Gastrocnemius medialis (tissue), 4 donors: ENCODE results near the gene NPBWR2. TPM values are rescaled to one million over a fixed set of nuclear protein-coding genes. Genes with fewer than 3 reads are reported as not detected.
"Not testable (repeated sequence)": the region's sequence is repeated elsewhere in the genome, so short reads cannot be mapped to it uniquely, and the experiment has no call there.

Source experiments
- ATAC-seq, 2 donors: fragments of 150-250 bp; one replicate each; pipeline ENCODE4 v1.9.1; 2016
- DNase-seq, 2 donors: peaks; one replicate each; pipeline ENCODE4 v3.0.0-alpha.2; 2019
- H3K27ac ChIP-seq, 4 donors: fragments of 200-600 bp; sonication (generic); 1 replicate in 1 of 4; 2 replicates in 3 of 4; pipeline ENCODE4 v1.5.1; 2016 to 2018; ENCODE audit warnings: mild to moderate bottlenecking in 2 of 4, moderate library complexity in 1 of 4
- H3K27me3 ChIP-seq, 3 donors: fragments of 200-600 bp; sonication (generic) in 2 of 3; 1 replicate in 1 of 3; 2 replicates in 2 of 3; pipeline versions ENCODE4 v1.5.1 to v1.6.0; 2016 to 2019; ENCODE audit warnings: mild to moderate bottlenecking in 1 of 3, moderate library complexity in 1 of 3
- H3K36me3 ChIP-seq, 2 donors: fragments of 200-600 bp; sonication (generic) in 1 of 2; one replicate each; pipeline ENCODE4 v1.5.1; 2017 to 2018
- H3K4me1 ChIP-seq, 2 donors: fragments of 200-600 bp; sonication (generic) in 1 of 2; one replicate each; pipeline ENCODE4 v1.5.1; 2016 to 2017; ENCODE audit warnings: mild to moderate bottlenecking in 2 of 2
- H3K4me3 ChIP-seq, 4 donors: fragments of 200-600 bp; sonication (generic) in 3 of 4; 1 replicate in 1 of 4; 2 replicates in 3 of 4; pipeline ENCODE4 v1.5.1; 2016 to 2019; ENCODE audit warnings: mild to moderate bottlenecking in 2 of 4
- H3K9me3 ChIP-seq, 3 donors: fragments of 200-600 bp; sonication (generic) in 2 of 3; 1 replicate in 1 of 3; 2 replicates in 2 of 3; pipeline ENCODE4 v1.5.1; 2016 to 2019
- POLR2A ChIP-seq, 2 donors: fragments of 450-650 bp; IDR thresholded peaks; one replicate each; pipeline ENCODE4 v1.6.1; 2017; ENCODE audit warnings: antibody characterized with exemption in 2 of 2, mild to moderate bottlenecking in 2 of 2, moderate library complexity in 2 of 2
- in situ Hi-C, 4 donors: fragments of 200-750 bp; cut with MboI; loops; one replicate each; pipeline versions ENCODE4 v1.15.0 to v1.8.0; 2017; ENCODE audit warnings: low sequenced_read_pairs in 4 of 4
- intact Hi-C: fragments of 100-400 bp; cut with DNase I; formaldehyde crosslinking; loops from one replicate; pipeline ENCODE4 v1.15.1; 2023; ENCODE audit warnings: low total_unique reads
- total RNA-seq, 4 donors: library from RNA; depleted of rRNA; stranded (reverse); fragments of >200 nt; gene quantifications; one replicate each; pipeline versions ENCODE4 v1.1.0 to v1.2.3, GENCODE V29; 2016
- TF ChIP-seq, protein P1 (sequence below), 5 experiments: fragments of 450-650 bp in 3 of 5; fragments of 200-600 bp in 2 of 5; sonication (generic) in 2 of 5; IDR thresholded peaks in 4 of 5; conservative IDR thresholded peaks in 1 of 5; 1 replicate in 4 of 5; 2 replicates in 1 of 5; pipeline ENCODE4 v1.5.1; 2016 to 2019; ENCODE audit warnings: antibody characterized with exemption in 5 of 5, mild to moderate bottlenecking in 3 of 5, moderate library complexity in 3 of 5

NPBWR2 gene
- total RNA-seq, 4 donors from 2014 or later: not detected

DNA sequence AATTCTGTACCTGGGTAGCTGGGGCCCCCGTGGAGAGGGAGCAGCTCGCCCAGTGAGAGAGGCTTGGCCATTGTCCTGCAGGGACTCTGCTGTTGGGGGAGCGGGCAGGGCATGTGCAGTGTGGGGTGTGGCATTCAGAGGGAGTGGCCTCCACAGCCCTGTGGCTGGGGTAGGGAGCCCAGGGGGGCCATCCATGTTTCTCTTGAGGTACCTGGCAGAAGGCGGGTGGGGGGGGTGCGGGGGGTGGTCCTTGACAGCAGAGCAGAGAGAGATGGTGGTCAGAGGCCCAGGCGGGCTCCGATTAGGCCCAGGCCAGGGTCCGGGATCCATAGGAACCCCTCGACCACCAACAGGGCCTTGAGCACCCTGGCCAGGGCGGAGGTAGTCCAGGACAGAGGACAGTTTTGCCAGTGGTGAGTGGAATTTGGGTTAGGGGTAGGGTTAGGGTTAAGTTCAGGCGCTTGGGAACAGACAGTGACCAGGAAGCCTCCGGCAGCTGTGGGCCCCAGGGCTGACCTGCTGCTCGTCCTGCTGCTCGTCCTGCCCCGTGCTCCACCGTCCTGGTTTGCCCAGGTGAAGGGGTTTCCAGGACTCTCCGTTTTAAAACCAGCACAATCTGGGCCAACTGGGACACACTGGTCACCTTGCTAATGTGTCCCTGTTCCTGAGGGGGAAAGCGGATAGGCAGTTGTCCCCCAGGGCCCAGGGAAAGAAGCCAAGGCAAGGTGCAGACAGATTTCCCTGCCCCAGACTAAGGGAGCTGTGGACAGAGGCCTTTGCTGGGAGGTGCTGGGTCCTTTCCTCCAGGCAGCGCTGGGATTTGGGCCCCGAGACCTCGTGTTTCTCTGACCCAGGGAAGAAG lies 32.1 kb upstream of the NPBWR2 start:
- DNase-seq: no peak
- ATAC-seq: no peak

DNA sequence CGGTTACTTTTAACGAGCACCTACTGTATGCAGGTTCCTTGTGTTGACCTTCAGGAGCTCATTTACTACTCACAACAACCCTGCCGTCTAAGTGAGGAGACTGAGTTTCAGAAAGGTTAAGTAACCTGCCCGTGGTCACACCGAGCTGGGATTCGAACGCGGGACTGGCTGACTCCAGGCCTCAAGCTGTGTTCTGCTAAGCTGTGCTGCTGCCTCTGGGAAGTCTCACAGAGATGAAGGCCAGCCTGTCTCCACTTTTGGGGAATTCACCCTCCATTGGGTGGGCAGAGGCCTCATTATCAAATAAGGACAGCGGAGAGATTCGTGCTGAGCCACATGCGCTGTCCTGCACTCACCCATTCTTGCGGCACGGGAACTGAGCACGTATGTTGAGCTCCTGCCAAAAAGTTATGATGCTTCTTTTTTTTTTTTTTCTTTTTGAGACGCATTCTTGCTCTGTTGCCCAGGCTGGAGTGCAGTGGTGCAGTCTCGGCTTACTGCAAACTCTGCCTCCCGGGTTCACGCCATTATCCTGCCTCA lies 31.0 kb upstream of the NPBWR2 start:
- no peak overlapping the region for H3K4me3 ChIP-seq
- in situ Hi-C loops: no loop called here
- no peaks in the 10 kb centered on the region for H3K36me3 ChIP-seq
- DNase-seq: no peak
- ATAC-seq: no peak
- no peak overlapping the region for H3K27ac ChIP-seq
- no peaks in the 10 kb centered on the region for H3K9me3 ChIP-seq
- H3K4me1 ChIP-seq: no peaks in the 10 kb centered on the region
- TF ChIP-seq POLR2A (IDR thresholded peaks at IDR 0.05): no peak
- TF ChIP-seq, protein P1, sequence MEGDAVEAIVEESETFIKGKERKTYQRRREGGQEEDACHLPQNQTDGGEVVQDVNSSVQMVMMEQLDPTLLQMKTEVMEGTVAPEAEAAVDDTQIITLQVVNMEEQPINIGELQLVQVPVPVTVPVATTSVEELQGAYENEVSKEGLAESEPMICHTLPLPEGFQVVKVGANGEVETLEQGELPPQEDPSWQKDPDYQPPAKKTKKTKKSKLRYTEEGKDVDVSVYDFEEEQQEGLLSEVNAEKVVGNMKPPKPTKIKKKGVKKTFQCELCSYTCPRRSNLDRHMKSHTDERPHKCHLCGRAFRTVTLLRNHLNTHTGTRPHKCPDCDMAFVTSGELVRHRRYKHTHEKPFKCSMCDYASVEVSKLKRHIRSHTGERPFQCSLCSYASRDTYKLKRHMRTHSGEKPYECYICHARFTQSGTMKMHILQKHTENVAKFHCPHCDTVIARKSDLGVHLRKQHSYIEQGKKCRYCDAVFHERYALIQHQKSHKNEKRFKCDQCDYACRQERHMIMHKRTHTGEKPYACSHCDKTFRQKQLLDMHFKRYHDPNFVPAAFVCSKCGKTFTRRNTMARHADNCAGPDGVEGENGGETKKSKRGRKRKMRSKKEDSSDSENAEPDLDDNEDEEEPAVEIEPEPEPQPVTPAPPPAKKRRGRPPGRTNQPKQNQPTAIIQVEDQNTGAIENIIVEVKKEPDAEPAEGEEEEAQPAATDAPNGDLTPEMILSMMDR (IDR thresholded peaks at IDR 0.05 in 4 of 5, conservative IDR thresholded peaks at IDR 0.05 in 1 of 5): no peak
- H3K27me3 ChIP-seq: peaks cover 4 to 13% (median 5%) of the 10 kb centered on the region in 3 donors
- intact Hi-C loops: no loop called here

More for the DNA sequence above, 32.1 kb upstream of the NPBWR2 start:
- H3K9me3 ChIP-seq: no peaks in the 10 kb centered on the region
- TF ChIP-seq, protein P1 (IDR thresholded peaks at IDR 0.05 in 4 of 5, conservative IDR thresholded peaks at IDR 0.05 in 1 of 5): no peak
- no peak for TF ChIP-seq POLR2A (IDR thresholded peaks at IDR 0.05)
- no peak overlapping the region for H3K27ac ChIP-seq
- in situ Hi-C loops (no loop called here), intact Hi-C loops (no loop called here)
- no peaks in the 10 kb centered on the region for H3K4me1 ChIP-seq
- no peaks in the 10 kb centered on the region for H3K36me3 ChIP-seq
- H3K4me3 ChIP-seq: no peak overlapping the region
- peaks cover 0 to 12% (median 0%) of the 10 kb centered on the region in 3 donors for H3K27me3 ChIP-seq

DNA sequence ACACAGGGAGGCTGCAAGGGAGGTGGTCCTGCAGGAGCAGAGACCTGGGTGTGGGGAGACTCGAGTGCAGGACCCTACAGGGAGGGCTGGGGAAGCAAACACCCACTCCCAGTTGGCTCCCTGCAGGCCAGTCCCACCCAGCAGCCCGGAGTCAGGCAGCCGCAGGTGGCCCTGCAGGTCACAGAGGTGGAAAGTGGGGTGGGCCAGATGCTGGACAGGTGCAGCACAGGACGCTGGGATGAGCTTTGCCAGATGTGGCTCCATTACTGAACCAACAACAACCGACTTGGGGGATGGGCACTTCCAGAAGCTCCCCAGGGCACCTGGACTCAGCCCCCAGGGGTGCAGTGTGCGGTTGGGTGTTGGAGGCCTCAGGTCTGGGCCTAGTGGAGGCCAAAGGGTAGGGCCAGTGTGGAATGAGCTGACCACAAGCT lies 30.2 kb upstream of the NPBWR2 start:
- Histone ChIP-seq H3K9me3 (no peaks in the 10 kb centered on the region), H3K36me3 (no peaks in the 10 kb centered on the region), H3K27me3 (peaks cover 4 to 7% (median 5%) of the 10 kb centered on the region in 3 donors), H3K4me3 (no peak overlapping the region), H3K4me1 (no peaks in the 10 kb centered on the region), H3K27ac (no peak overlapping the region)
- ATAC-seq: no peak
- intact Hi-C loops (no loop called here), in situ Hi-C loops (no loop called here)
- TF ChIP-seq, protein P1 (IDR thresholded peaks at IDR 0.05 in 4 of 5, conservative IDR thresholded peaks at IDR 0.05 in 1 of 5): no peak
- no peak for TF ChIP-seq POLR2A (IDR thresholded peaks at IDR 0.05)
- DNase-seq: no peak

GRCh38 chr20:64136004-64136710 lies 28.8 kb upstream of the NPBWR2 start:
- in situ Hi-C loops: no loop called here
- H3K4me1 ChIP-seq: no peaks in the 10 kb centered on the region
- no peak overlapping the region for H3K4me3 ChIP-seq
- DNase-seq (no peak), ATAC-seq (no peak)
- no peak overlapping the region for H3K27ac ChIP-seq
- H3K9me3 ChIP-seq: no peaks in the 10 kb centered on the region
- intact Hi-C loops: no loop called here
- TF ChIP-seq, protein P1 (IDR thresholded peaks at IDR 0.05 in 4 of 5, conservative IDR thresholded peaks at IDR 0.05 in 1 of 5): no peak
- TF ChIP-seq POLR2A (IDR thresholded peaks at IDR 0.05): no peak
- no peaks in the 10 kb centered on the region for H3K36me3 ChIP-seq
- peaks cover 4 to 7% (median 5%) of the 10 kb centered on the region in 3 donors for H3K27me3 ChIP-seq

- ATAC-seq: not testable (repeated sequence)
Observed at GRCh38 chr20:64134744-64135143, 27.4 kb upstream of the NPBWR2 start.

More at GRCh38 chr20:64134744-64135143, 27.4 kb upstream of the NPBWR2 start:
- H3K27ac ChIP-seq, intact Hi-C loops, H3K27me3 ChIP-seq, DNase-seq, H3K36me3 ChIP-seq, H3K4me1 ChIP-seq, H3K4me3 ChIP-seq, in situ Hi-C loops, H3K9me3 ChIP-seq: not testable (repeated sequence)
